Activated gamma-delta T cell treated with anti-CD3 and anti-CD28 coated beads, Interleukin-2, amount 50 U/mL, for 16 hours (primary cell): Measurements from ENCODE around the gene PDHB.

ENCODE experiments used
- DNase-seq: peaks from one replicate; pipeline ENCODE4 v3.0.0-alpha.2; 2020; ENCODE audit warnings: low read depth

PDHB gene

GRCh38 chr3:58403513-58404109 is 30.0 kb downstream of the PDHB start:
- no peak for DNase-seq

DNA sequence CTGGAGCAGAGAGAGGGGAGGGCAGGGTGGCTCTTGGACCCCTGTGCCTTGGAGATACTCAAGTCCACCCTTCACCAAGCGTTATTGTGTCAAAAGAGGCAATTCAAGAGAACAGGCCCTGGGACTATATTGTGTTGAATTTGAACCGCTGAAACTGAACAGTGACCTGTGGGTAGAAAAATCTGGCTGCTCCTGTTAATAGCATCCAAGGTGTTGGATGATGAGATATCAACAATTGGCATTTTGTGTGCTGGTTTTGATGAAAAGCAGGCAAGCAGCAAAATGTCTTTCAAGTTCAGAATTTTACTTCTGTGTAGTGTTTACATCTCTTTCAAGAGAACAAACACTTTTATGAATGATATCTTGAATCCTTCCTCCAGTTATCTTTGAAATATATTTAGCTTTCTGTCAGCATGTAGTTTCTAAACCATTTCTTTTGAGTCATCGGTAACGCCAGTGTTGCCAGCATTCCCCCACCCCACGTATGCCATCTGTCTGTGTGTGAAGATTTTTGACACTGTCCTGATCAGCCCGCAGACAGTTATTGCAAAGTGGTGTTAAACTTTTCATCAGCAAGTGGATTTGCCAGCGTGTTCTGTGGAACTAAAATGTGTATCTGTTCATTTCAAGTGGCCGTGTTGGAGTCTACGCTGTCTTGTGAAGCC is 34.8 kb downstream of the PDHB start:
- DNase-seq = no peak

DNA sequence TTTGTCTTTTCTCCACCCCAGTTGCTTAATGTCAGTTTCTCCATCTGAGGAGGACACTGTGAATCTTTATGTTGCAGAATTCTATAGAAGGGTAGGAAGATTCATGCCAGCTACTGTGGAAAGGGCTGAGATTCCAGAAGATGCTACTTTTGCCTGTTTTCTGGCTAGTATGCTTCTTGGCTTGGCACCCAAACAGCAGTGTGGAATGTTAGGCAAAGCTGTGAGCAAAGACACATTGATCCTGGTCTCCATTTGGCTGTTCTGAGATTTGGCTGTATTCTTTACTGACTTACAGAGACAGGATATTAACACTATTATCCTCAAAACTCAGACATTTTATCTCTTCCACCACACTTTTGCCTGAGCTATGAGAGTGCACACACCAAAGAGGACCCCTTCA is 39.3 kb downstream of the PDHB start:
- no peak for DNase-seq

- DNase-seq = no peak
Observed at GRCh38 chr3:58392181-58392580, 41.5 kb downstream of the PDHB start.

GRCh38 chr3:58391156-58391865 is 42.3 kb downstream of the PDHB start:
- DNase-seq = no peak

DNA sequence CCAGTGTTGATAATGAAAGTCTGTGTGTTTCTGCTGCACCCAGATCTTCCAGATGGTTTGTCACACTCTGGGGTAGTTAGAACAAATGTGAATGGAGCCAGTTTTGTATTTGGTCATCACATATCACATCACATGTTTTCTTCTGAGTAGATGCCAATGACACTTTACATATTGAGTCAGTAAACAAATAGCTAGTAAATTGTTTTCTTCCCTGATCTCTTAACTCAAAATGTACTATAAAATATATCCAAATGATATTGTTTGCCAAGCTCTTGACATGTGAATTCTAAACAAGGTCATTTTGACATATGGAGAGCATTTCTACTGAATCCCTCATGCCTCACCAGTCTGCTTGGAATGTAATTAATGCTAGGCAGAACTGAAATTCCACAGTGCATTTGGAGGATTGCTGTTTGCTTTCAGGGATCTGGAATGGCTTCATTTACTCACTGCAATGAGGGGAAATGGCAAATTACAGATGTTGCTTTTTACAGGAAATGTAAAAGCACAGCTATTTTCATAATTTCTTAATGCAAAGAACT is 45.0 kb downstream of the PDHB start:
- DNase-seq = no peak

DNA sequence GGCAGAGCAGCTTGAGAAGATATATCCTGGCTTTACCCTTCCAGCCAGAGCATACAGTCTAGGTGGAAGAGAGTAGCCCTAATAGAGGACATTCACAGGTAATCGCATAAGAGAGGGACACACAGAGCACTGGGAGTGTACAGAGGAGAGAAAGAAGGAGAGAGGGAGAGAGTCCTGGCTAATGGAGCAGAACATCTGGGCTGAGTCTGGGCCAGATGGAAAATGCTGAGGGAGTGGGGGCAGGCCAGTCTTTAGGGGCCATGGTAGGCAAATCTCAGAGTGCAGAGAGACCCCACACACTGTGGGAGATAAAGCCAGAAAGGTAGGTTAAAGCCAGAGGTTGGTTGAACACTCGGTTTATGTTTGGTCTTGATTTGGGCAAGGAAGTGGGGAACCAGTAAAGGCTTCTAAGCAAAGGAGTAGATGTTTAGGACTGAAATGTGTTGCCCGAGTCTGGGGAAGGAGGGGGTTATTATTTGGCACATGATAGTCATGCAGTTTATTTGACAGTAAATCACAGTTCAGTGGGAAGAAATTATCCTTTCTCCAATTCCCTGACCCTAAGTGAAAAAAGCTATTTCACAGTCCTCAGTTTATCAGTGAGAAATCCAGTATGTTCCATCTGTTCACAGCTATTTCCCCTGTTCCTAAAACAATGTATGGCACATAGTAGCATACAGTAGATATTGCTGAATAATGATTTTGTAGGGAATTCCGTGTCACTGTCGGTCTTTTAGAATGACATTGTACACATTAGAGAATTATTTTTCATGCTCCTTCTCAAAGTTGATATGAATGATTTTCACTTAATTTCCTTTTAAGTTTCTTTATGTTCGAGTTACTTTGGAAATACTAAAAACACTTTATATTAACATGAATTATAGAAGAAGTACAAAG is 45.7 kb downstream of the PDHB start:
- no peak for DNase-seq

- DNase-seq = no peak
Observed at GRCh38 chr3:58386626-58387365, 46.8 kb downstream of the PDHB start.

GRCh38 chr3:58384381-58385090 is 49.1 kb downstream of the PDHB start:
- no peak for DNase-seq

DNA sequence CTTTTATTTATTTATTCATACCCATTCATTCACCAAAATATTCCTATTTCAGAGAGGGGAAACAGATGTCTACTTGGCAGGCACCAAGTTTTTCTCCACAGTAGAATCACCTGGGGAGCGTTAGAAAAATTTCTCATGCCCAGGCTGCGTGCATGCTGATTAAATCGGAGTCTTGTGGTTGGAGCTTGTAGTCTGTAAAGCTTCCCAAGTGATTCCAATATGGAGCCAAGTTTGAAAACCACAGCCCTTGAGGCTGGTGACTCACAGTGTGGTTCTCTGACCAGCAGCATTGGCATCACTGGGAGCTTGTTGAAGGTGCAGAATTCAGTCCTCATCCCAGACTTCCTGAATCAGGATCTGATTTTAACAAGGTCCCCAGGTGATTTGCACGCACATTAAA is 49.7 kb downstream of the PDHB start:
- no peak for DNase-seq

DNA sequence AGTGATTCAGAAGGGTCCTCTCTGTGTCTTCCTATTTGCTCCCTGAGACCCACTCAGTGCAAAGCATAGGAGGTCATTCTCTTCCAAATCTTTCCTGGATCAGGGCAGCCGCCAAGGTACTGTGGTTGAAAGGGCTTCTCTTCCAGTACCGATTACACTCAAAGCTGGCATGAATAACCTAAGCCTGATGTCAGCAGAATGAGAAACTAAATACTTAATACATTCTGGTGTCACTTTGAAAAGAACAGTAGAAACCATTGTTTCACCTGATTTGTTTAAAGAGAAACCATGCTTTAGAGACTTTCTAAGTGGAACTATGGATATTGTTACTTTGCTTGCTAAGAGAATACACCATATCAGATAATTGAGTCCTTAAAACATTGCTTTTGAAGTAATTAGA is 50.2 kb downstream of the PDHB start:
- DNase-seq = no peak

DNA sequence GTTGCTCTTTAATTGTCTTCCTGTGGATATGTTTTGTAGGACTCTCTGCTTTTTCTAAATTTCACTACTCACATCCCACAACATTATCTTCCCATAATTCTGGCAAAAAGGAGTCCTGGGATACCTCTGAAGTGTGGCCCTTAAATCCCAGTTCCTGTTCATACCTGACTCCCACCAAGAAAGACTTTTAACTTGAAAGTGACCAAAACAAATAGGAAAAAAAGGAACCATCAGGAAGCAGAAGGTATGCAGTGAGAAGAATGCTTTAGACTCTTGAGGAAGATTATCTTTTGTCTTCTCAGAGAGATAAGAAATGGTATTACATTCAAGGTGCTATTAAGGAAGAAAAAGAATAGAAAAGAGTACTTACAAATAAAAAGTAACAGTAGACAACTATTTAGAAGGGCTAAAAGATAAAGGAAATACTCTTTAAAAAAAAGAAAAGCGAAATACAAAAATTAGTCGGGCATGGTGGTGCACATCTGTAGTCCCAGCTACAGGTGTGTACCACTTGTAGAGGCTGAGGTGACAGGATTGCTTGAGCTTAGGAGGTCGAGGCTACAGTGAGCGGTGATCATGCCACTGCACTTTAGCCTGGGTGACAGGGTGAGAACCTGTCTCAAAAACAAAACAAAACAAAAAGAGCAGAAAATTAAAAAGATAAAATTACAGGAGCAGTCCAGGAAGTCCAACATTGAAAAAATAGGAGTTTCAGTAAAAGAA is 54.1 kb downstream of the PDHB start:
- DNase-seq = no peak

- no peak for DNase-seq
Observed at GRCh38 chr3:58377750-58378149, 55.9 kb downstream of the PDHB start.
